OCI-LY1 (cell line): Measurements from ENCODE around the gene TP53BP2.

Experiments used
- CTCF ChIP-seq: fragments of 200-600 bp; sonication (generic), shearing (Covaris generic); IDR thresholded peaks from 2 replicates; pipeline ENCODE4 v1.5.1; 2017; ENCODE audit warnings: mild to moderate bottlenecking, antibody characterized with exemption, low read length, moderate library complexity, mixed read lengths
- EZH2 ChIP-seq: fragments of 200-600 bp; sonication (generic), shearing (Covaris generic); IDR thresholded peaks from 2 replicates; pipeline ENCODE4 v1.8.0; 2017; ENCODE audit warnings: borderline replicate concordance, mixed run types, mild to moderate bottlenecking, antibody characterized with exemption, low read length, moderate library complexity, mixed read lengths

- TF ChIP-seq CTCF (no peak), EZH2 (no peak)
These were observed 62.1 kb downstream of the TP53BP2 start for GRCh38 chr1:223783676-223784075.
